Sigmoid colon (tissue), 7 donors: ENCODE data around the gene PDZRN3. TPM values are rescaled to one million over a fixed set of nuclear protein-coding genes. Genes with fewer than 3 reads are reported as not detected.

Source experiments
- DNase-seq: peaks from one replicate; pipeline ENCODE4 v3.0.0-alpha.2; 2019
- H3K27ac ChIP-seq, 4 donors: fragments of 200-600 bp; sonication (generic); one replicate each; pipeline ENCODE4 v1.5.1; 2016 to 2019; ENCODE audit warnings: mild to moderate bottlenecking in 1 of 4
- H3K27me3 ChIP-seq, 3 donors: fragments of 200-600 bp; sonication (generic); one replicate each; pipeline ENCODE4 v1.5.1; 2019; ENCODE audit warnings: mild to moderate bottlenecking in 1 of 3
- H3K36me3 ChIP-seq, 4 donors: fragments of 200-600 bp; sonication (generic); one replicate each; pipeline ENCODE4 v1.5.1; 2016 to 2019
- H3K4me1 ChIP-seq, 4 donors: fragments of 200-600 bp; sonication (generic); one replicate each; pipeline ENCODE4 v1.5.1; 2017 to 2019
- H3K4me3 ChIP-seq, 4 donors: fragments of 200-600 bp; sonication (generic); one replicate each; pipeline ENCODE4 v1.5.1; 2017 to 2019; ENCODE audit warnings: mild to moderate bottlenecking in 2 of 4, moderate library complexity in 1 of 4
- H3K9me3 ChIP-seq, 4 donors: fragments of 200-600 bp in 3 of 4; sonication (generic) in 3 of 4; one replicate each; pipeline versions ENCODE4 v1.5.1 to v1.6.1; 2013 to 2019
- EP300 ChIP-seq, 4 donors: sonication (generic); formaldehyde crosslinking; IDR thresholded peaks; one replicate each; pipeline ENCODE4 v1.6.1; 2017; ENCODE audit warnings: antibody characterized with exemption in 4 of 4
- POLR2A ChIP-seq, 2 donors: fragments of 450-650 bp; IDR thresholded peaks; one replicate each; pipeline ENCODE4 v1.6.1; 2016; ENCODE audit warnings: antibody characterized with exemption in 2 of 2, mild to moderate bottlenecking in 2 of 2, moderate library complexity in 2 of 2
- POLR2AphosphoS5 ChIP-seq, 4 donors: sonication (generic); formaldehyde crosslinking; IDR thresholded peaks; one replicate each; pipeline ENCODE4 v1.6.1; 2017; ENCODE audit warnings: antibody characterized with exemption in 4 of 4
- WGBS, 2 donors: extraction: QIAGEN DNeasy Blood & Tissue Kit; methylation state at CpG; one replicate each; pipeline ENCODE4 v1.1.7; 2013; 5-methylcytosine and 5-hydroxymethylcytosine counted together
- intact Hi-C: fragments of 100-400 bp; cut with DNase I; formaldehyde crosslinking; loops from one replicate; pipeline ENCODE4 v1.15.1; 2023
- polyA plus RNA-seq, 3 donors: library from polyadenylated mRNA; stranded (reverse); fragments of 200-250 nt; gene quantifications; one replicate each; pipeline ENCODE4 v1.2.3, GENCODE V29; 2013
- total RNA-seq, 4 donors: library from RNA; depleted of rRNA; stranded (reverse); fragments of >200 nt; gene quantifications; one replicate each; pipeline ENCODE4 v1.1.0, GENCODE V29; 2016
- TF ChIP-seq, protein P1 (sequence below), 4 experiments: fragments of 450-650 bp in 3 of 4; fragments of 200-600 bp in 1 of 4; IDR thresholded peaks; one replicate each; pipeline ENCODE4 v1.5.1; 2016 to 2019; ENCODE audit warnings: antibody characterized with exemption in 4 of 4, mild to moderate bottlenecking in 3 of 4, moderate library complexity in 2 of 4
- donor health status: healthy with polysubstance abuse.
- donor health status: Bipolar disorder and iron deficiency.
- donor health status: healthy.

The PDZRN3 gene
- total and polyA plus RNA-seq, 7 donors = 7.2 to 209 (median 172) TPM

DNA sequence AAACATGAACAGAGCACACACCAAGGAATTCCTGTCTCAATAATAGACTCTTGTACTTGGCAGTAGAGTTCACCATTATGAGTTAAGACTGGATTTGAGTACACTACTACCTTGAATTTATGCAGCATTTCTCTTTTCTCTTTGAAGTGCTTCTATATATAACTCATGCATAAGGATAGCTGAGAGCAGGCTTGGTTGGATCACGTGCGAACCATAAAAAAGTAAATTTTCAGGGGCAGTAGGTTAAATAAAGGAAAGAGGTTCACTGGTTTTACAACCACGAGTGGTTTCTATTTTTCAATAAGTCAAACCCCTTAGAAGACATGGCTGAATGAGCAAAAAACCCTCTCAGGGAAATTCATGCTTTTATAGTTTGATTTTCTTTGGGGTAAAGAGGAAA, 28.6 kb upstream of the PDZRN3 start:
- H3K4me3 ChIP-seq = no peak overlapping the region
- WGBS, 2 donors = 65 to 73% methylated on average over 3 of the region's 3 CpGs

DNA sequence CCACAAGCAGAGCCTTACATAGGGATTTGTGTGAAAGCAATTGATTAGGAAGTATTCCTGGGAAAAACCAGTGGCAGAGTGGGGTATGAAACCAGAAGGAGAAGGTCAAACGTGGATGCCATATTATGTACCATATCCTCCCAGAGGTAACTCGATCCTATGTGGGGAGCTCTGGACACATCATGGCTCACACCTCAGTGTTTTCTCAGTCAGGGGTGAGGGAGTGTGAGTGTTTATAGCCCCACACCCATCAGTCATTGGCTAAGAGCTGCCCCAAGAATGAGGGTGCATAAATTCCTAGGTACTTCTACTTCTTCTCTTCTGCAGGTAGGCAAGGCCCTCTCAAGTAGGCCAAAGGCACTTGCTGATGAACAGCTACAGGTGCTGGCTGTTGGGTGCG, 28.2 kb upstream of the PDZRN3 start:
- no peaks in the 10 kb centered on the region for H3K27me3 ChIP-seq
- H3K4me1 ChIP-seq = peaks cover 0 to 19% (median 7%) of the 10 kb centered on the region in 4 donors
- H3K27ac ChIP-seq = peak overlapping the region in 2 of 4 donors; percentile 45 to 46
- intact Hi-C loops = no loop called here
- no peaks in the 10 kb centered on the region for H3K9me3 ChIP-seq
- 85 to 92% methylated on average over 3 of the region's 3 CpGs for WGBS, 2 donors
- H3K4me3 ChIP-seq = no peak overlapping the region
- TF ChIP-seq EP300 (IDR thresholded peaks at IDR 0.05) (no peak), POLR2AphosphoS5 (IDR thresholded peaks at IDR 0.05) (no peak), POLR2A (IDR thresholded peaks at IDR 0.05) (no peak)
- TF ChIP-seq, protein P1, sequence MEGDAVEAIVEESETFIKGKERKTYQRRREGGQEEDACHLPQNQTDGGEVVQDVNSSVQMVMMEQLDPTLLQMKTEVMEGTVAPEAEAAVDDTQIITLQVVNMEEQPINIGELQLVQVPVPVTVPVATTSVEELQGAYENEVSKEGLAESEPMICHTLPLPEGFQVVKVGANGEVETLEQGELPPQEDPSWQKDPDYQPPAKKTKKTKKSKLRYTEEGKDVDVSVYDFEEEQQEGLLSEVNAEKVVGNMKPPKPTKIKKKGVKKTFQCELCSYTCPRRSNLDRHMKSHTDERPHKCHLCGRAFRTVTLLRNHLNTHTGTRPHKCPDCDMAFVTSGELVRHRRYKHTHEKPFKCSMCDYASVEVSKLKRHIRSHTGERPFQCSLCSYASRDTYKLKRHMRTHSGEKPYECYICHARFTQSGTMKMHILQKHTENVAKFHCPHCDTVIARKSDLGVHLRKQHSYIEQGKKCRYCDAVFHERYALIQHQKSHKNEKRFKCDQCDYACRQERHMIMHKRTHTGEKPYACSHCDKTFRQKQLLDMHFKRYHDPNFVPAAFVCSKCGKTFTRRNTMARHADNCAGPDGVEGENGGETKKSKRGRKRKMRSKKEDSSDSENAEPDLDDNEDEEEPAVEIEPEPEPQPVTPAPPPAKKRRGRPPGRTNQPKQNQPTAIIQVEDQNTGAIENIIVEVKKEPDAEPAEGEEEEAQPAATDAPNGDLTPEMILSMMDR (IDR thresholded peaks at IDR 0.05) = no peak
- no peak for DNase-seq
- H3K36me3 ChIP-seq = no peaks in the 10 kb centered on the region

More for the DNA sequence above, 28.6 kb upstream of the PDZRN3 start:
- no peaks in the 10 kb centered on the region for H3K9me3 ChIP-seq
- TF ChIP-seq, protein P1 (IDR thresholded peaks at IDR 0.05) = no peak
- TF ChIP-seq EP300 (IDR thresholded peaks at IDR 0.05) = no peak
- TF ChIP-seq POLR2A (IDR thresholded peaks at IDR 0.05) = no peak
- TF ChIP-seq POLR2AphosphoS5 (IDR thresholded peaks at IDR 0.05) = no peak
- intact Hi-C loops = no loop called here
- no peaks in the 10 kb centered on the region for H3K36me3 ChIP-seq
- no peak for DNase-seq
- H3K27me3 ChIP-seq = no peaks in the 10 kb centered on the region
- H3K27ac ChIP-seq = peak overlapping the region in 2 of 4 donors; percentile 45 to 46
- H3K4me1 ChIP-seq = peaks cover 0 to 24% (median 10%) of the 10 kb centered on the region in 4 donors

DNA sequence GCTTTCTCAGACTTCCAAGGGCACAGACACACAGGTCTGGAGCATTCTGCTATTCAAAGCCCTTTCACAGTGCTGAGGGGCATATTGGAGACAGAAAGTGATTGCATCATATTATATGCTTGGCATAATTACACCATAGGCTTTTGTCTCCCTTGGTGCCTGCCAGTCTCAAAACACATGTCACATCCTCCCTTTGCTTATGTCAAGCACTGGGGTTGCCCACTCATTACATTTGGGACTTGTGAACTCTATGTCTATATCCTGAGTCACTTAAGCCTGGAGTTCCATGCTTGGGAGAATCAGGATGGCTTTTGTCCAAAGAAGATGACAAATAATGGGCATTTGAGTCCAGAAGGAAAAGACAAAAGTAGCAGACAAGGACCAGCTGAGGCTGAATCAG, 12.3 kb upstream of the PDZRN3 start:
- intact Hi-C loops = no loop called here
- no peak for TF ChIP-seq POLR2A (IDR thresholded peaks at IDR 0.05)
- TF ChIP-seq POLR2AphosphoS5 (IDR thresholded peaks at IDR 0.05) = no peak
- no peak for TF ChIP-seq EP300 (IDR thresholded peaks at IDR 0.05)
- TF ChIP-seq, protein P1 (IDR thresholded peaks at IDR 0.05) = no peak
- no peak overlapping the region for H3K27ac ChIP-seq
- H3K9me3 ChIP-seq = no peaks in the 10 kb centered on the region
- DNase-seq = no peak
- no peak overlapping the region for H3K4me3 ChIP-seq
- H3K27me3 ChIP-seq = no peaks in the 10 kb centered on the region
- H3K4me1 ChIP-seq = peaks cover 0 to 14% (median 0%) of the 10 kb centered on the region in 4 donors
- H3K36me3 ChIP-seq = no peaks in the 10 kb centered on the region

DNA sequence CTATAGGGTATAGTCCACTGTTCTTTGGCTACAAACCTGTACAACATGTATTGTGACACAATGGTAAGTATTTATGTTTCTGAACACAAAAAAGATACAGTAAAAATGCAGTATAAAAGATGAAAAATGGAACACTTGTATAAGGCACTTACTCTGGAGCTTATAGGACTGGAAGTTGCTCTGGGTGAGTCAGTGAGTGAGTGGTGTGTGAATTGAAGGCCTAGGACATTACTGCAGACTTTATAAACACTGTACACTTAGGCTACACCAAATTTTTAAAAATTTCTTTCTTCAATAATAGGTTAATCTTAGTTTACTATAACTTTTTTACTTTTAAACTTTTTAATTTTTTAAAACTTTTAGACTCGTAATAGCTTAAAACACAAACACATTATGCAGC, 10.5 kb upstream of the PDZRN3 start:
- H3K4me1 ChIP-seq = peaks cover 0 to 14% (median 0%) of the 10 kb centered on the region in 4 donors
- WGBS, 2 donors = 1 to 97% methylated on average over 1 of the region's 1 CpG
- H3K27ac ChIP-seq = no peak overlapping the region
- H3K4me3 ChIP-seq = no peak overlapping the region
- no peaks in the 10 kb centered on the region for H3K9me3 ChIP-seq
- no peaks in the 10 kb centered on the region for H3K27me3 ChIP-seq
- H3K36me3 ChIP-seq = no peaks in the 10 kb centered on the region
- DNase-seq = no peak
- no peak for TF ChIP-seq POLR2AphosphoS5 (IDR thresholded peaks at IDR 0.05)
- TF ChIP-seq POLR2A (IDR thresholded peaks at IDR 0.05) = no peak
- TF ChIP-seq EP300 (IDR thresholded peaks at IDR 0.05) = no peak
- TF ChIP-seq, protein P1 (IDR thresholded peaks at IDR 0.05) = no peak
- intact Hi-C loops = no loop called here

DNA sequence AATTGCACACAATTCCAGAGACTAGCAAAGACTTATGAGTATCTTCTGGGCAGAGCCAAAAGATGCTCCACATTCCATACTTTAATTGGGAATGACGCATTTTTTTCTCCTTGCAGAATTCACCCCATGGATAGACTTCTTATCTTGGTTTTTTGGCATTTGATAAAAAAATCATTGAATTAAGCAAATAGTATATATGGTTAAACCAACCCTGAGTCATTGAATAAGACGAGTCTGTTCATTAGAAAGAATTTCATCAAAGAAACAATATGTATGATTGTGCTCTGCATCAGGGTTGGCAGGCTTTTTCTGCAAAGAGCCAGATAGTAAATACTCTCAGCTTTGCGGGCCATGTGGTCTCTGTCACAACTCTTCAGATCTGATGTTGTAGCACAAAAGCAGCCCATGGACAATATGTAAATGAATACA, 9.2 kb upstream of the PDZRN3 start:
- Histone ChIP-seq H3K4me1 (peaks cover 0 to 14% (median 0%) of the 10 kb centered on the region in 4 donors), H3K4me3 (no peak overlapping the region), H3K9me3 (no peaks in the 10 kb centered on the region), H3K27ac (peak overlapping the region in 2 of 4 donors; percentile 32 to 50), H3K27me3 (no peaks in the 10 kb centered on the region), H3K36me3 (no peaks in the 10 kb centered on the region)
- no peak for DNase-seq
- intact Hi-C loops = loop anchor here (5.0 kb wide), 1 partner anchor 83 kb away; no protein-coding TSS in a partner anchor
- TF ChIP-seq POLR2A (IDR thresholded peaks at IDR 0.05) (no peak), POLR2AphosphoS5 (IDR thresholded peaks at IDR 0.05) (peak in 2 of 4 donors; percentile 67 to 71)
- WGBS, 2 donors = 78 to 86% methylated on average over 3 of the region's 3 CpGs
